HG03469 (cell line): ENCODE results near the gene DCN.

Experiments
- ATAC-seq: cut with Tn5 transposase; IDR thresholded peaks from one replicate; pipeline ENCODE4 v1.9.1; 2021; ENCODE audit warnings: mild to moderate bottlenecking, moderate library complexity, moderate number of reproducible peaks; ENCODE audit not compliant: unreplicated experiment

DCN gene

GRCh38 chr12:91104812-91105466, 77.7 kb downstream of the DCN start:
- ATAC-seq, result no peak

- no peak for ATAC-seq
These were observed 79.0 kb downstream of the DCN start for GRCh38 chr12:91103624-91104023.

GRCh38 chr12:91103101-91103500, 79.5 kb downstream of the DCN start:
- ATAC-seq, result no peak

GRCh38 chr12:91100906-91101305, 81.7 kb downstream of the DCN start:
- ATAC-seq, result no peak

GRCh38 chr12:91099836-91100235, 82.8 kb downstream of the DCN start:
- ATAC-seq, result no peak

GRCh38 chr12:91099341-91099740, 83.3 kb downstream of the DCN start:
- ATAC-seq, result no peak

GRCh38 chr12:91098941-91099340, 83.7 kb downstream of the DCN start:
- ATAC-seq, result no peak

GRCh38 chr12:91098461-91098860, 84.2 kb downstream of the DCN start:
- ATAC-seq, result no peak

GRCh38 chr12:91094957-91095356, 87.7 kb downstream of the DCN start:
- ATAC-seq, result no peak

- no peak for ATAC-seq
These were observed 88.5 kb downstream of the DCN start for GRCh38 chr12:91094032-91094662.

- ATAC-seq, result no peak
These were observed 89.3 kb downstream of the DCN start for GRCh38 chr12:91093341-91093740.

GRCh38 chr12:91091916-91092715, 90.5 kb downstream of the DCN start:
- ATAC-seq, result no peak
